ENCODE results near the gene ELMOD3. TPM values are rescaled to one million over a fixed set of nuclear protein-coding genes. Genes with fewer than 3 reads are reported as not detected.

ELMOD3 gene
- total and polyA plus RNA-seq, 10 donors = 14.4 to 38.0 (median 24.2) TPM

- no peak for DNase-seq
- TF ChIP-seq CTCF (IDR thresholded peaks at IDR 0.05 in 8 of 11, conservative IDR thresholded peaks at IDR 0.05 in 3 of 11) = no peak
- no peak for TF ChIP-seq POLR2AphosphoS5 (IDR thresholded peaks at IDR 0.05)
- no peak for TF ChIP-seq POLR2A (IDR thresholded peaks at IDR 0.05)
- peaks cover 14 to 69% (median 44%) of the 10 kb centered on the region in 6 donors for H3K4me1 ChIP-seq
- WGBS, 5 donors = 83 to 96% (median 88%) methylated on average over 16 of the region's 16 CpGs
- peak overlapping the region in 1 of 8 donors; percentile 74 for H3K4me3 ChIP-seq
- intact Hi-C loops (cut with DNase I; ENCODE audit: low total_unique reads) = no loop called here
- H3K27me3 ChIP-seq (replicated peaks in 1 of 7) = no peaks in the 10 kb centered on the region
- H3K27ac ChIP-seq = peak overlapping the region; percentile 87 to 98 (median 96)
- no peaks in the 10 kb centered on the region for H3K9me3 ChIP-seq
- no peaks in the 10 kb centered on the region for H3K36me3 ChIP-seq
Measured at GRCh38 chr2:85435981-85436835, 81.6 kb downstream of the ELMOD3 start.

- TF ChIP-seq POLR2AphosphoS5 (IDR thresholded peaks at IDR 0.05) (no peak), POLR2A (IDR thresholded peaks at IDR 0.05) (no peak), CTCF (IDR thresholded peaks at IDR 0.05 in 8 of 11, conservative IDR thresholded peaks at IDR 0.05 in 3 of 11) (no peak)
- Histone ChIP-seq H3K36me3 (no peaks in the 10 kb centered on the region), H3K4me1 (peaks cover 14 to 69% (median 44%) of the 10 kb centered on the region in 6 donors), H3K4me3 (peak overlapping the region in 5 of 8 donors; percentile 35 to 74 (median 44)), H3K27ac (peak overlapping the region; percentile 87 to 98 (median 96)), H3K27me3 (replicated peaks in 1 of 7) (no peaks in the 10 kb centered on the region), H3K9me3 (no peaks in the 10 kb centered on the region)
- intact Hi-C loops (cut with DNase I; ENCODE audit: low total_unique reads) = no loop called here
- WGBS, 5 donors = 51 to 61% (median 55%) methylated on average over 8 to 10 of the region's 10 CpGs
- DNase-seq = peak; percentile 81
Measured at GRCh38 chr2:85436836-85437487, 82.4 kb downstream of the ELMOD3 start.

- Histone ChIP-seq H3K4me1 (peaks cover 14 to 69% (median 44%) of the 10 kb centered on the region in 6 donors), H3K27me3 (replicated peaks in 1 of 7) (no peaks in the 10 kb centered on the region), H3K27ac (peak overlapping the region; percentile 87 to 98 (median 96)), H3K9me3 (no peaks in the 10 kb centered on the region), H3K4me3 (peak overlapping the region; percentile 7 to 74 (median 44)), H3K36me3 (no peaks in the 10 kb centered on the region)
- DNase-seq = peak; percentile 97
- intact Hi-C loops (cut with DNase I; ENCODE audit: low total_unique reads) = no loop called here
- TF ChIP-seq POLR2A (IDR thresholded peaks at IDR 0.05) (peak in 2 of 3 donors; percentile 43 to 49), CTCF (IDR thresholded peaks at IDR 0.05 in 8 of 11, conservative IDR thresholded peaks at IDR 0.05 in 3 of 11) (peak in 1 of 11 experiments; percentile 18), POLR2AphosphoS5 (IDR thresholded peaks at IDR 0.05) (peak; percentile 89 to 96 (median 93))
- 2 to 6% (median 3%) methylated on average over 16 to 64 of the region's 64 CpGs for WGBS, 5 donors
Measured at GRCh38 chr2:85437488-85438200, 83.1 kb downstream of the ELMOD3 start.
